CD4-positive, alpha-beta memory T cell (primary cell): Measurements from ENCODE around the gene ZNF747. TPM values are rescaled to one million over a fixed set of nuclear protein-coding genes. Genes with fewer than 3 reads are reported as not detected.

ENCODE experiments used
- CTCF ChIA-PET: fragments of 350-600 bp; sonication (Branson Sonifier 250); formaldehyde crosslinking; loops from one replicate; lab custom pipeline; 2021; ENCODE audit warnings: inconsistent platforms; ENCODE audit not compliant: partially characterized antibody; lab: Charles Lee
- POLR2A ChIA-PET: fragments of 350-600 bp; sonication (Branson Sonifier 250); formaldehyde crosslinking; loops from one replicate; lab custom pipeline; 2021; ENCODE audit not compliant: partially characterized antibody; lab: Charles Lee
- DNase-seq, 5 donors: peaks; one replicate each; pipeline versions ENCODE4 v3.0.0 to v3.0.0-alpha.2; 2020 to 2022; ENCODE audit warnings: mixed read lengths in 1 of 5
- H3K27ac ChIP-seq: one replicate; pipeline ENCODE4 v1.7.0; 2013; ENCODE audit warnings: low read depth, low read length
- H3K27me3 ChIP-seq: 2 replicates; pipeline ENCODE4 v1.7.0; 2013; ENCODE audit warnings: mild to moderate bottlenecking, low read length, moderate library complexity; ENCODE audit not compliant: insufficient read depth
- H3K36me3 ChIP-seq: 2 replicates; pipeline ENCODE4 v1.7.0; 2013; ENCODE audit warnings: mild to moderate bottlenecking, low read length, moderate library complexity; ENCODE audit not compliant: insufficient read depth
- H3K4me1 ChIP-seq: 2 replicates; pipeline ENCODE4 v1.7.0; 2013; ENCODE audit warnings: mild to moderate bottlenecking, low read length, moderate library complexity; ENCODE audit not compliant: insufficient read depth
- H3K4me3 ChIP-seq, 2 donors: one replicate each; pipeline ENCODE4 v1.7.0; 2013; ENCODE audit warnings: low read length in 2 of 2, mild to moderate bottlenecking in 1 of 2
- H3K9me3 ChIP-seq, 2 donors: one replicate each; pipeline ENCODE4 v1.7.0; 2013; ENCODE audit warnings: low read length in 2 of 2, control low read depth in 1 of 2; ENCODE audit not compliant: control insufficient read depth in 1 of 2
- H3K27ac Mint-ChIP-seq, 7 donors: one replicate each; pipeline ENCODE4 v1.8.0; 2020 to 2021; ENCODE audit warnings: mixed read lengths in 7 of 7, mild to moderate bottlenecking in 6 of 7, inconsistent platforms in 3 of 7, moderate library complexity in 3 of 7
- H3K27me3 Mint-ChIP-seq, 2 donors: one replicate each; pipeline ENCODE4 v1.8.0; 2020 to 2021; ENCODE audit warnings: mixed read lengths in 2 of 2
- H3K36me3 Mint-ChIP-seq, 2 donors: one replicate each; pipeline ENCODE4 v1.8.0; 2020 to 2021; ENCODE audit warnings: mixed read lengths in 2 of 2, inconsistent platforms in 1 of 2, mild to moderate bottlenecking in 1 of 2
- H3K4me1 Mint-ChIP-seq, 4 donors: one replicate each; pipeline ENCODE4 v1.8.0; 2020 to 2021; ENCODE audit warnings: mixed read lengths in 4 of 4, mild to moderate bottlenecking in 1 of 4
- H3K4me3 Mint-ChIP-seq, 8 donors: one replicate each; pipeline ENCODE4 v1.8.0; 2020 to 2021; ENCODE audit warnings: mixed read lengths in 8 of 8, mild to moderate bottlenecking in 7 of 8, moderate library complexity in 6 of 8, inconsistent platforms in 3 of 8
- H3K9me3 Mint-ChIP-seq, 8 donors: one replicate each; pipeline ENCODE4 v1.8.0; 2020 to 2021; ENCODE audit warnings: mixed read lengths in 8 of 8, mild to moderate bottlenecking in 5 of 8, inconsistent platforms in 3 of 8, moderate library complexity in 1 of 8
- intact Hi-C: fragments of 100-400 bp; cut with micrococcal nuclease; formaldehyde crosslinking; loops from one replicate; pipeline ENCODE4 v1.15.1; 2023
- polyA plus RNA-seq, 2 donors: library from polyadenylated mRNA; unstranded; fragments of 300-500 nt; fragmentation: Illumina TruSeq; gene quantifications; one replicate each; pipeline ENCODE4 v1.2.3, GENCODE V29; 2021
- total RNA-seq, 2 experiments: library from RNA; stranded (reverse); gene quantifications; one replicate each; pipeline ENCODE4 v1.2.3, GENCODE V29; 2021

Gene ZNF747
- total and polyA plus RNA-seq, 4 experiments from 2014 or later = 7.8 to 17.8 (median 12.2) TPM

DNA sequence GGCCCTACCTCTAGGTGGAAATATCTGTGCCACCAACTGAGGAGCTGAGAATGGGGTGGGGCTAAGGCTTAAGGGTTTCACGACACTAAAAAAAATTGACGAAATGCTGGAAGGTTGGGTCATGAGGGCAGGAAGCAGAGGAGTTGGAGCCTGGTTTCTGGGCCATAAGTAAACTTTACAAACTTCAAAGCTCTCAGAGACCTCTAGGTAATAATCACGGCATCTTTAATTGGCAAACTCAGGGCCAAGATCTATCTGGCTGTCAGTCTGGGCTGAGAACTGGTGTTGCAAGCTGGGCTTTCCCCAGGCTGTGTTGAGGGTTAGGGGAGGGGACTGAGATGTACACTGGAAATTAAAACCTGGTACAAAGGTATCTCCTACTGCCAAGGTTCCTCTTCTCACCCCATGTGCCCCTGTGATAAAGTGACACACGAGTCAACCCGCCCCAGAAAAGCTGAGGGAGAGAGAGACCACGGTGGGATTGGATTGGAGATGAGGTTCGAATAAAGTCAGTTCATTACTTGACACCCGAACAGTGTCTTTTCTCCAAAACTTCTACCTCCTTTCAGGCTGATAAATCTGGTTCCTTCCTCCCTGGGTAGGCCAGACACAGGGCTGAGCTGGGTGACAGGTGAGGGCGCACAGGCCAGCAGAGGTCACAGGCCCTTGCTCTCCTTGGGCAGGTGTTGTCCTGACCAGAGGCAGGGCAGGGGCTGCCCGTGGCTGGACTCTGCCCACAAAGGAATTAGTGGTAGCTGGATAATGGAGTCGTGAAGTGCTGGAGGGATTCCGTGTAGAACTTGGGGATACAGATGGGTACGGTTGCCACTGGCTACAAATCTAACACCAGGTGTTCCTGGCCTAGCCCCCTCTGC lies 4.3 kb downstream of the ZNF747 start:
- intact Hi-C loops = no loop called here
- Histone ChIP-seq H3K27me3 (no peaks in the 10 kb centered on the region), H3K36me3 (no peaks in the 10 kb centered on the region), H3K9me3 (no peaks in the 10 kb centered on the region), H3K4me3 (no peak overlapping the region), H3K27ac (peak overlapping the region; percentile 36), H3K4me1 (peaks cover 59% of the 10 kb centered on the region)
- Mint-ChIP-seq H3K36me3 (peaks cover 0 to 19% of the 10 kb centered on the region in 2 donors), H3K4me3 (peak overlapping the region in 4 of 8 donors; percentile 12 to 41 (median 32)), H3K27ac (peak overlapping the region; percentile 74 to 86 (median 81)), H3K27me3 (no peaks in the 10 kb centered on the region), H3K4me1 (peaks cover 22 to 53% (median 40%) of the 10 kb centered on the region in 4 donors), H3K9me3 (no peaks in the 10 kb centered on the region)
- POLR2A ChIA-PET = interaction anchor here (0.5 to 11.1 kb wide), 9 partner anchors 13 to 68 kb away, joined by 3 to 457 read pairs (median 3); partner anchors contain the start of genes ZNF688, ZNF764 and ZNF785
- CTCF ChIA-PET = interaction anchor here (1.4 to 3.2 kb wide), 3 partner anchors 27 to 101 kb away, joined by 5 to 16 read pairs (median 5); partner anchors contain the start of genes DCTPP1 and ZNF764
- peak in 4 of 5 donors; percentile 53 to 64 (median 56) for DNase-seq

DNA sequence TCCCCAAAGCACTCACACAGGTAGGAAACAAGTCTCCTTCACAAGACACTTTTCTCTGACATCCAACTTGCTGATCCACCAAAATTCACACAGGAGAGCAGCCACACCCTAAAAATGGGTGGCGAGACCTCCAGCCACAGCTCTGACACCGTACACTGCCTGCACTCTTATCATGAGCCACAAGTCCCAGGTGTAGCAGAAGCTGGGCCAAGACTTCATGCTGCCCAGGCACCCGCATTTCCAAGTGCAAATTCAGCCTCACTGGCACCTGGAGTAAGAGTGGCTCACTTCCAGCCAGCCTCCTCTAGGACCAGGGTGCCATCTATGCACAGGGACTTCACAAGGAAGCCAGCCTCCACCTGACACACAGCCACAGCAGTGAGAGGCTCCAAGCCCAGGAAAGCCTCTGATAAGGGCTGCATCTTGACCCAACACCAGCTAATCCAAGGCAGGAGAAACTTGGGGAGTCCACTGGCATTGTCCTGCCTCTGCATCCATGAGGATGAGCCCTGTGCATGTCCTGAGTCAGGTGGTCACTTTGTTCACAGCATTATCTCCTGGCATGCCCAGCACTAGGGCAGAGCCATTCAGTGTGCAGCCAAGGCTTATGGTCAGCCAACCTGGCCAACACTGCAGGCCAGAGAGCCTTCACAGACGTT lies 5.7 kb downstream of the ZNF747 start:
- Histone ChIP-seq H3K4me3 (no peak overlapping the region), H3K27ac (no peak overlapping the region), H3K9me3 (no peaks in the 10 kb centered on the region), H3K4me1 (peaks cover 54% of the 10 kb centered on the region), H3K27me3 (no peaks in the 10 kb centered on the region), H3K36me3 (no peaks in the 10 kb centered on the region)
- intact Hi-C loops = loop anchor here (5.0 to 10.0 kb wide), 2 partner anchors 54 to 163 kb away; partner anchors contain the start of gene ITGAL
- Mint-ChIP-seq H3K4me3 (peak overlapping the region in 5 of 8 donors; percentile 25 to 84 (median 36)), H3K27me3 (no peaks in the 10 kb centered on the region), H3K9me3 (no peaks in the 10 kb centered on the region), H3K27ac (peak overlapping the region in 6 of 7 donors; percentile 47 to 94 (median 80)), H3K4me1 (peaks cover 21 to 47% (median 35%) of the 10 kb centered on the region in 4 donors), H3K36me3 (peaks cover 0 to 12% of the 10 kb centered on the region in 2 donors)
- CTCF ChIA-PET = interaction anchor here (1.0 to 3.2 kb wide), 4 partner anchors 15 to 82 kb away, joined by 3 to 16 read pairs (median 4); partner anchors contain the start of gene ZNF764
- no peak for DNase-seq
- POLR2A ChIA-PET = interaction anchor here (0.8 to 11.1 kb wide), 8 partner anchors 9 to 99 kb away, joined by 3 to 457 read pairs (median 12); partner anchors contain the start of genes DCTPP1, ZNF688 and ZNF764

DNA sequence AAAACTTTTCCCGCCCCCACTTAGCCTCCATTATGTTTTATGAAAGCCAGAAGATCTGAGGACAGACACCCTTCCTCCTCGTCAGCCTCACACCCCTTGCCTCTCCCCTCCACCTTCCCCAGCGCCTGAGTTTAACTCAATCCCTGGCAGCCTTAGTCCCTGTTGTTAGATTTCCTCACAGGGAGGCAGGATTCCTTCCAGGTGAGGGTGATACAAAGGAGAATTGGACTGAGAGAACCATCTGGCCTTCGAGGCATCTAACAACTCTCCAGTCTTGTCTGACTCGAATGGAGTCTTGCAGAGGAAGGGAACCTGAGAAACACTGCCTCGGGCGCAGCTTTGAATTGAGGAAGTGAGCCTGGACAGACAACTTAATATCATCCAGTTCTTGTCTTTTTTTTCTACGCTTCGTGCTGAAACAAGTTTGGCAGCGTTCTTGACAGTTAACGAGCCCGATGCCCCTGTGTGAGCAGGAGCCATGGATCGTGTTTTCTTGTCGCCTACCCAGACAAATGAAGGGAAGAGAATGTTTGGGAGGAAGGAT lies 7.0 kb downstream of the ZNF747 start:
- peak overlapping the region; percentile 81 to 88 (median 85) for H3K4me3 Mint-ChIP-seq
- H3K4me1 Mint-ChIP-seq = peaks cover 20 to 42% (median 32%) of the 10 kb centered on the region in 4 donors
- Histone ChIP-seq H3K36me3 (no peaks in the 10 kb centered on the region), H3K4me1 (peaks cover 43% of the 10 kb centered on the region), H3K27ac (peak overlapping the region; percentile 72), H3K4me3 (peak overlapping the region in 1 of 2 donors; percentile 75), H3K9me3 (no peaks in the 10 kb centered on the region), H3K27me3 (no peaks in the 10 kb centered on the region)
- ChIA-PET POLR2A (interaction anchor here (0.7 to 11.1 kb wide), 28 partner anchors 8 to 436 kb away, joined by 3 to 457 read pairs (median 4); partner anchors contain the start of genes DCTPP1, ITGAL, PRR14 and SEPHS2), CTCF (interaction anchor here (0.9 to 1.9 kb wide), 4 partner anchors 8 to 81 kb away, joined by 3 to 5 read pairs (median 4); no protein-coding TSS in a partner anchor)
- no peaks in the 10 kb centered on the region for H3K9me3 Mint-ChIP-seq
- DNase-seq = no peak
- no peaks in the 10 kb centered on the region for H3K27me3 Mint-ChIP-seq
- H3K27ac Mint-ChIP-seq = peak overlapping the region; percentile 86 to 95 (median 89)
- H3K36me3 Mint-ChIP-seq = peaks cover 0 to 11% of the 10 kb centered on the region in 2 donors
- intact Hi-C loops = loop anchor here (1.0 to 10.0 kb wide), 6 partner anchors 8 to 165 kb away; partner anchors contain the start of genes DCTPP1, ITGAL, SEPHS2 and ZNF764

DNA sequence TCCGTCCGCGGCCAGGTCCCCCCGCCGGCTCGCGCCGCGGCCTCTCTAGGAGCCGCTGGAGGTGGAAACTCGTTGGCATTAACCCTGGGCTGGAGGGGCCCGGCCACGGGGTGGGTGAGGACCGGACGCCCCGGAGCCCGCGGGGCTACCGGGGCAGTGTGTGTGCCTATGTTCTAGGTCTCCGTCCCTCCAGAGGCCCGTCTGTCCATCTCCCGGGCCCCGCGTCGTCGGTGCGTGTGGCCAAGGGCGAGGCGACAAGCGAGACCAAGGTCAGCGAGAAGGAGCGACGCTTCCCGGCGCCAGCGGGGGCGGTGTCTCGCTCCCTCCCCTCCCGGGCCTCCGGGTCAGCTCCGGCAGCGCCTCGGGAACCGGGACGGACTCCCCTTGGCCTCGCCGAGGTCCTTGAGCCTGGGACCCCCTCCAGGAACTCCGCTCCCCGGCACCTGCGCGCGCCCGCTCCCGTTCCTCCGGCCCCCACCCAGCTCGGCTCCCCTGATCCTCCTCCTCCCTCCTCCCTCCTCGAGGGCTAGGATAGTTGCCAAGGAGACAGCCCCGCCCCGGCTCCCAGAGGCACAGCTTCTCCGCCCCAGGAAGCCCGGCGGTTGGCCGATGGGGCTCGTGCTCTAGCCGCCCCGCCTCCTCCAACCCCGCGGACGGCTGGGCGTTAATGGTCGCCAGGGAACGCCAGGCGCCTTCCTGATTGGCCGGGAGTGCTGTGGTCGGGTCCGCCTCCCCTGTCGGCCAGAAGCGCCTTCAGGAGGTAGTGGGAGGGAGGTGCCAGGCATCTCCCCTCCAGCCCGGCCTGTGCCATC lies 7.6 kb downstream of the ZNF747 start:
- peak overlapping the region; percentile 86 to 95 (median 89) for H3K27ac Mint-ChIP-seq
- intact Hi-C loops = loop anchor here (1.0 to 10.0 kb wide), 6 partner anchors 8 to 165 kb away; partner anchors contain the start of genes DCTPP1, ITGAL, SEPHS2 and ZNF764
- H3K36me3 Mint-ChIP-seq = peaks cover 4 to 15% of the 10 kb centered on the region in 2 donors
- ChIA-PET CTCF (interaction anchor here (0.6 to 1.9 kb wide), 5 partner anchors 9 to 110 kb away, joined by 3 to 5 read pairs (median 3); no protein-coding TSS in a partner anchor), POLR2A (interaction anchor here (0.7 to 11.1 kb wide), 26 partner anchors 9 to 435 kb away, joined by 3 to 457 read pairs (median 4); partner anchors contain the start of genes DCTPP1, FBRS, ITGAL and PRR14)
- H3K36me3 ChIP-seq = no peaks in the 10 kb centered on the region
- peaks cover 24 to 46% (median 34%) of the 10 kb centered on the region in 4 donors for H3K4me1 Mint-ChIP-seq
- no peaks in the 10 kb centered on the region for H3K9me3 ChIP-seq
- H3K27ac ChIP-seq = peak overlapping the region; percentile 72
- peaks cover 0 to 3% (median 0%) of the 10 kb centered on the region in 8 donors for H3K9me3 Mint-ChIP-seq
- H3K4me3 ChIP-seq = peak overlapping the region in 1 of 2 donors; percentile 75
- H3K4me3 Mint-ChIP-seq = peak overlapping the region; percentile 81 to 88 (median 85)
- H3K27me3 ChIP-seq = no peaks in the 10 kb centered on the region
- H3K4me1 ChIP-seq = peaks cover 43% of the 10 kb centered on the region
- no peaks in the 10 kb centered on the region for H3K27me3 Mint-ChIP-seq
- DNase-seq = peak; percentile 81 to 92 (median 82)

DNA sequence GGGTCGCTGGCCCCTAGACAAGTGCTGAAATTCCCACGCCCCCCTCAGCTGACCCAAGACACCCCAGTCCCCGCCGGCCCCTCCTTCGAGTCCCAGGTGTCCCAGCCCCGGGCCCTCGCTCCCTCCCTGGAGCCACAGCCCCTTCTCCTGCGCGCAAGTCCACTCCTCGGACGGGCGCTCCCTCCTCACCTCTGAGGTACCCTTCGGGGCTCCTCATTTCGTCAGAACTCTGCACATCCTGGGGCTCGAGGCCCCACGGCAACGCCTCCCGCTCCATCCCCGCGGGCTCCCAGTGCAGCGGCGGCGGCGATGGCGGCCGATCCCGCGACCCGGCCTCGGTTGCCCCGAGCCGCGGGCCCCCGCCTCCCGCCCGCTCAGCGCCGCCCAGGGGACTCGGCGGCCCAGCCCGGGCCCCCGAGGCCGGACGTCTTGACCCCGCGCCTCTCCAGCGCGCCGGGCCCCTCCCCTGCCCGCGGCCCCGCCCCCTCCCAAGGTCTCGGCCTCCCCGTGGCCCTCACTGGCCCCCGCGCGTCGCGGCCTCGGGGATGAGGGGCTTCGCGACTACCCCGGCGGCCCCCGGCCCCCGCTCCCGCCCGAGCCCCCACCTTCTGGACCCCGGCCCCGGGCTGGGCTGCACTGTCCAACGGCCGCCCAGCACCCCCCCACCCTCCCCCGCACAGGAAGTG lies 8.4 kb downstream of the ZNF747 start, which contains the start of gene ZNF768:
TSS of gene ZNF768 (minus strand) at position 430 of the 686 bp plus-strand sequence. CDS start at position 277, 153 bp downstream.
- Mint-ChIP-seq H3K36me3 (peaks cover 5 to 21% of the 10 kb centered on the region in 2 donors), H3K4me1 (peaks cover 24 to 47% (median 34%) of the 10 kb centered on the region in 4 donors), H3K9me3 (peaks cover 0 to 3% (median 0%) of the 10 kb centered on the region in 8 donors), H3K27me3 (no peaks in the 10 kb centered on the region), H3K27ac (peak within 1 kb of the TSS; percentile 86 to 95 (median 89)), H3K4me3 (peak within 1 kb of the TSS; percentile 86 to 93 (median 88))
- POLR2A ChIA-PET = interaction anchor here (0.9 to 11.1 kb wide), 28 partner anchors 9 to 171 kb away, joined by 3 to 457 read pairs (median 5); partner anchors contain the start of genes DCTPP1, FBRS, PRR14 and SEPHS2
- Histone ChIP-seq H3K36me3 (no peaks in the 10 kb centered on the region), H3K4me1 (peaks cover 43% of the 10 kb centered on the region), H3K27me3 (no peaks in the 10 kb centered on the region), H3K4me3 (peak within 1 kb of the TSS in 1 of 2 donors; percentile 75), H3K27ac (peak within 1 kb of the TSS; percentile 72), H3K9me3 (no peaks in the 10 kb centered on the region)
- peak in 4 of 5 donors; percentile 25 to 32 (median 27) for DNase-seq
- intact Hi-C loops = loop anchor here (2.0 to 10.0 kb wide), 4 partner anchors 51 to 166 kb away; partner anchors contain the start of genes DCTPP1, ITGAL and SEPHS2
- CTCF ChIA-PET = interaction anchor here (0.6 to 3.0 kb wide), 3 partner anchors 10 to 97 kb away, joined by 3 to 13 read pairs (median 11); partner anchors contain the start of genes DCTPP1 and ZNF747
